Measurements from ENCODE around the gene MTRF1L.

MTRF1L gene

GRCh38 chr6:152979116-152979515 is 23.4 kb downstream of the MTRF1L start:
- Histone ChIP-seq H2BK5ac (ENCODE audit: low read depth, low read length, poor library complexity, severe bottlenecking) (no peak overlapping the region), H3K4ac (ENCODE audit: low read depth in 1 of 2, low read length in 2 of 2) (no peak overlapping the region), H3K4me1 (ENCODE audit: control insufficient read depth, insufficient read depth, low read depth, low read length) (peaks cover 2% of the 10 kb centered on the region), H2AFZ (ENCODE audit: low read depth, low read length) (no peak overlapping the region), H4K8ac (ENCODE audit: low read length) (no peak overlapping the region), H2BK15ac (ENCODE audit: low read depth, poor library complexity, severe bottlenecking) (no peak overlapping the region), H3K4me2 (ENCODE audit: low read length, poor library complexity, severe bottlenecking) (no peak overlapping the region), H3K9me3 (ENCODE audit: control insufficient read depth, low read length) (no peaks in the 10 kb centered on the region), H2BK12ac (ENCODE audit: low read length in 2 of 2) (no peak overlapping the region), H3K18ac (ENCODE audit: low read depth in 1 of 2, low read length in 2 of 2) (no peak overlapping the region), H3K79me1 (replicated peaks; ENCODE audit: low read length, poor library complexity, severe bottlenecking) (no peaks in the 10 kb centered on the region), H2BK120ac (ENCODE audit: low read depth, low read length) (no peak overlapping the region), H3K9ac (ENCODE audit: low read length) (no peak overlapping the region), H3K36me3 (ENCODE audit: control insufficient read depth in 1 of 2, insufficient read depth in 2 of 2, low read depth in 1 of 2, low read length in 2 of 2) (peaks cover 3 to 13% of the 10 kb centered on the region in 2 experiments), H4K91ac (ENCODE audit: low read length) (no peak overlapping the region), H3K27me3 (ENCODE audit: control insufficient read depth in 1 of 2, insufficient read depth in 1 of 2, low read length in 2 of 2) (no peaks in the 10 kb centered on the region), H3K4me3 (ENCODE audit: insufficient read depth in 1 of 2, low read depth in 1 of 2, low read length in 2 of 2) (no peak overlapping the region), H2AK5ac (ENCODE audit: low read length, severe bottlenecking) (no peak overlapping the region), H3K27ac (ENCODE audit: low read length, poor library complexity, severe bottlenecking) (no peak overlapping the region), H3K23ac (ENCODE audit: low read length in 2 of 2) (no peak overlapping the region), H3K14ac (ENCODE audit: low read length in 2 of 2) (no peak overlapping the region)
- DNase-seq, result no peak
- WGBS, result no CpG with 5 or more reads among the region's 1 CpG

GRCh38 chr6:152978058-152978457 is 24.5 kb downstream of the MTRF1L start:
- no peak overlapping the region for H3K27ac ChIP-seq (ENCODE audit: low read length, poor library complexity, severe bottlenecking)
- no peak overlapping the region for H2BK5ac ChIP-seq (ENCODE audit: low read depth, low read length, poor library complexity, severe bottlenecking)
- WGBS, result 39% methylated on average over 2 of the region's 3 CpGs
- H3K14ac ChIP-seq (ENCODE audit: low read length in 2 of 2), result no peak overlapping the region
- H3K18ac ChIP-seq (ENCODE audit: low read depth in 1 of 2, low read length in 2 of 2), result no peak overlapping the region
- no peak overlapping the region for H3K4ac ChIP-seq (ENCODE audit: low read depth in 1 of 2, low read length in 2 of 2)
- no peak overlapping the region for H2BK120ac ChIP-seq (ENCODE audit: low read depth, low read length)
- peaks cover 5 to 18% of the 10 kb centered on the region in 2 experiments for H3K36me3 ChIP-seq (ENCODE audit: control insufficient read depth in 1 of 2, insufficient read depth in 2 of 2, low read depth in 1 of 2, low read length in 2 of 2)
- no peak overlapping the region for H2BK15ac ChIP-seq (ENCODE audit: low read depth, poor library complexity, severe bottlenecking)
- H3K4me3 ChIP-seq (ENCODE audit: insufficient read depth in 1 of 2, low read depth in 1 of 2, low read length in 2 of 2), result no peak overlapping the region
- no peak overlapping the region for H2BK12ac ChIP-seq (ENCODE audit: low read length in 2 of 2)
- H3K23ac ChIP-seq (ENCODE audit: low read length in 2 of 2), result no peak overlapping the region
- DNase-seq, result peak; percentile 50
- H4K8ac ChIP-seq (ENCODE audit: low read length), result no peak overlapping the region
- no peak overlapping the region for H3K4me2 ChIP-seq (ENCODE audit: low read length, poor library complexity, severe bottlenecking)
- no peak overlapping the region for H3K9ac ChIP-seq (ENCODE audit: low read length)
- H3K27me3 ChIP-seq (ENCODE audit: control insufficient read depth in 1 of 2, insufficient read depth in 1 of 2, low read length in 2 of 2), result no peaks in the 10 kb centered on the region
- H3K9me3 ChIP-seq (ENCODE audit: control insufficient read depth, low read length), result no peaks in the 10 kb centered on the region
- H4K91ac ChIP-seq (ENCODE audit: low read length), result no peak overlapping the region
- H2AFZ ChIP-seq (ENCODE audit: low read depth, low read length), result no peak overlapping the region
- H3K4me1 ChIP-seq (ENCODE audit: control insufficient read depth, insufficient read depth, low read depth, low read length), result peaks cover 2% of the 10 kb centered on the region
- H3K79me1 ChIP-seq (replicated peaks; ENCODE audit: low read length, poor library complexity, severe bottlenecking), result no peaks in the 10 kb centered on the region
- no peak overlapping the region for H2AK5ac ChIP-seq (ENCODE audit: low read length, severe bottlenecking)

- no peak overlapping the region for H3K4me3 ChIP-seq (ENCODE audit: insufficient read depth in 1 of 2, low read depth in 1 of 2, low read length in 2 of 2)
- H3K9me3 ChIP-seq (ENCODE audit: control insufficient read depth, low read length), result no peaks in the 10 kb centered on the region
- peaks cover under 1% of the 10 kb centered on the region for H3K4me1 ChIP-seq (ENCODE audit: control insufficient read depth, insufficient read depth, low read depth, low read length)
- peaks cover 3 to 23% of the 10 kb centered on the region in 2 experiments for H3K36me3 ChIP-seq (ENCODE audit: control insufficient read depth in 1 of 2, insufficient read depth in 2 of 2, low read depth in 1 of 2, low read length in 2 of 2)
- H3K14ac ChIP-seq (ENCODE audit: low read length in 2 of 2), result no peak overlapping the region
- H3K27ac ChIP-seq (ENCODE audit: low read length, poor library complexity, severe bottlenecking), result no peak overlapping the region
- no peak overlapping the region for H3K9ac ChIP-seq (ENCODE audit: low read length)
- no peak for DNase-seq
- no peak overlapping the region for H2BK12ac ChIP-seq (ENCODE audit: low read length in 2 of 2)
- no peak overlapping the region for H4K91ac ChIP-seq (ENCODE audit: low read length)
- no peak overlapping the region for H2BK15ac ChIP-seq (ENCODE audit: low read depth, poor library complexity, severe bottlenecking)
- no peak overlapping the region for H3K4me2 ChIP-seq (ENCODE audit: low read length, poor library complexity, severe bottlenecking)
- no peaks in the 10 kb centered on the region for H3K27me3 ChIP-seq (ENCODE audit: control insufficient read depth in 1 of 2, insufficient read depth in 1 of 2, low read length in 2 of 2)
- no peak overlapping the region for H2AK5ac ChIP-seq (ENCODE audit: low read length, severe bottlenecking)
- no peaks in the 10 kb centered on the region for H3K79me1 ChIP-seq (replicated peaks; ENCODE audit: low read length, poor library complexity, severe bottlenecking)
- no peak overlapping the region for H3K4ac ChIP-seq (ENCODE audit: low read depth in 1 of 2, low read length in 2 of 2)
- no peak overlapping the region for H4K8ac ChIP-seq (ENCODE audit: low read length)
- H2BK5ac ChIP-seq (ENCODE audit: low read depth, low read length, poor library complexity, severe bottlenecking), result no peak overlapping the region
- no peak overlapping the region for H3K23ac ChIP-seq (ENCODE audit: low read length in 2 of 2)
- no peak overlapping the region for H3K18ac ChIP-seq (ENCODE audit: low read depth in 1 of 2, low read length in 2 of 2)
- H2AFZ ChIP-seq (ENCODE audit: low read depth, low read length), result no peak overlapping the region
- no peak overlapping the region for H2BK120ac ChIP-seq (ENCODE audit: low read depth, low read length)
Measured at GRCh38 chr6:152977556-152977955, 25.0 kb downstream of the MTRF1L start.

GRCh38 chr6:152976749-152977148 is 25.8 kb downstream of the MTRF1L start:
- no peak overlapping the region for H3K4me3 ChIP-seq (ENCODE audit: insufficient read depth in 1 of 2, low read depth in 1 of 2, low read length in 2 of 2)
- peak; percentile 39 for DNase-seq
- no peak overlapping the region for H3K27ac ChIP-seq (ENCODE audit: low read length, poor library complexity, severe bottlenecking)
- no peak overlapping the region for H3K23ac ChIP-seq (ENCODE audit: low read length in 2 of 2)
- peaks cover 2 to 31% of the 10 kb centered on the region in 2 experiments for H3K36me3 ChIP-seq (ENCODE audit: control insufficient read depth in 1 of 2, insufficient read depth in 2 of 2, low read depth in 1 of 2, low read length in 2 of 2)
- no peak overlapping the region for H3K9ac ChIP-seq (ENCODE audit: low read length)
- 100% methylated on average over 1 of the region's 1 CpG for WGBS
- no peak overlapping the region for H2BK12ac ChIP-seq (ENCODE audit: low read length in 2 of 2)
- H3K4ac ChIP-seq (ENCODE audit: low read depth in 1 of 2, low read length in 2 of 2), result peak overlapping the region in 1 of 2 experiments; percentile 6
- H4K91ac ChIP-seq (ENCODE audit: low read length), result no peak overlapping the region
- no peak overlapping the region for H2AK5ac ChIP-seq (ENCODE audit: low read length, severe bottlenecking)
- H3K27me3 ChIP-seq (ENCODE audit: control insufficient read depth in 1 of 2, insufficient read depth in 1 of 2, low read length in 2 of 2), result no peaks in the 10 kb centered on the region
- H3K18ac ChIP-seq (ENCODE audit: low read depth in 1 of 2, low read length in 2 of 2), result no peak overlapping the region
- no peak overlapping the region for H3K14ac ChIP-seq (ENCODE audit: low read length in 2 of 2)
- no peak overlapping the region for H4K8ac ChIP-seq (ENCODE audit: low read length)
- H3K4me2 ChIP-seq (ENCODE audit: low read length, poor library complexity, severe bottlenecking), result no peak overlapping the region
- no peak overlapping the region for H2BK5ac ChIP-seq (ENCODE audit: low read depth, low read length, poor library complexity, severe bottlenecking)
- no peak overlapping the region for H2AFZ ChIP-seq (ENCODE audit: low read depth, low read length)
- no peak overlapping the region for H2BK120ac ChIP-seq (ENCODE audit: low read depth, low read length)
- no peaks in the 10 kb centered on the region for H3K9me3 ChIP-seq (ENCODE audit: control insufficient read depth, low read length)
- H3K79me1 ChIP-seq (replicated peaks; ENCODE audit: low read length, poor library complexity, severe bottlenecking), result no peaks in the 10 kb centered on the region
- H2BK15ac ChIP-seq (ENCODE audit: low read depth, poor library complexity, severe bottlenecking), result no peak overlapping the region
- no peaks in the 10 kb centered on the region for H3K4me1 ChIP-seq (ENCODE audit: control insufficient read depth, insufficient read depth, low read depth, low read length)
